ENCODE data around the gene KLHL18.
"Not testable (repeated sequence)": the region's sequence is repeated elsewhere in the genome, so short reads cannot be mapped to it uniquely, and the experiment has no call there.

The KLHL18 gene

DNA sequence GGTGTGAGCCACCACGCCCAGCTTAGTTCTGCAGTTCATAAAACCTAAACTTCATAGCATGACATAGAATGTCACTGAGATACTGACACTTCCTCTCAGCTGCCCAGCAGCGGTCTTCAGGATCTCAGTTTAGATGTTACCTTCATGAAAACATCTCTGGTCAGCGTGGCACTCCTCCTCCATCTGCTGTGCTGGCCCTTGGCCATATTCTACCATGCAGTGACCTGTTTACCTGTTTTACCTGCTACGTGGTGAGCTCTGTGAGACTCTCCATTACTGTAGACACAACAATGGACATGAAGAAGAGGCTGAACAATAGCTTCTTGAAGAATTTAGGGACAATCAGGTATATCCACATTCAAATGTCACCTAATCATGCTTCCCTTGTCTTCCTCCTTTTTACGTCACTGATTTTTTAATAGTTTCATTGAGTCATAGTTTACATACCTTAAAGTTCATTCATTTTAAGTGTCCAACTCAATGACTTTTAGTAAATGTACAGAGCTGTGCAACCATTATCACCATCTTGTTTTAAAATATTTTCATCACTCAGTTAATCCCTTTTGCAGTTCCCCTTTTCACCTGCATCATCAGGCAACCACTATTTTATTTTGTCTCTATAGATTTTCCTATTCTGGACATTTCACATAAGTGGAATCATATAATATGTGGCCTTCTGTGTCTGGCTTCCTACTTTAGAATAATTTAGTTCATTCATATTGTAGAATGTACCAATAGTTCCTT lies 65.8 kb downstream of the KLHL18 start:
- no peak for TF ChIP-seq ZNF274 (IDR thresholded peaks at IDR 0.05; ENCODE audit: low read depth, low read length)
- no peak overlapping the region for H3K4me3 ChIP-seq (ENCODE audit: low read length)

DNA sequence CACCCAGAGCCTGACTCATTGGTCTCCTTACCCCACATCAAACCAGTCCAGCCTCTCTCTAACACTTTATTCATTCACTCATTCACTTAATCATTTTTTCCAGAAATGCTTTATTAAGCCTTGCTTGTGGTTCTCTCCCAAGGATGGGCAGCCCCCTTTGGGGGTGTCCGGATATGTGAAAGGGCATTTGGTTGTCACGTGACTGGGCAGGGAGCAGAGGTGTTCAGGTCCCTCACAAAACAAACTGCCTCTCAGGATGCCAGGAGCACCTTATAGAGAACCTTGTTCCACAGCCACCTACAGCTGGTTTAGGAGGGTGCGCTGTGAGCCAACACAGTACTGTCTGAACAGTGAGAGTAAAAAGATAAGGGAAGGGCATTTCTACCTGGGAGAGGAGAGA lies 72.3 kb downstream of the KLHL18 start:
- no peak for TF ChIP-seq ZNF274 (IDR thresholded peaks at IDR 0.05; ENCODE audit: low read depth, low read length)
- H3K4me3 ChIP-seq (ENCODE audit: low read length): no peak overlapping the region

DNA sequence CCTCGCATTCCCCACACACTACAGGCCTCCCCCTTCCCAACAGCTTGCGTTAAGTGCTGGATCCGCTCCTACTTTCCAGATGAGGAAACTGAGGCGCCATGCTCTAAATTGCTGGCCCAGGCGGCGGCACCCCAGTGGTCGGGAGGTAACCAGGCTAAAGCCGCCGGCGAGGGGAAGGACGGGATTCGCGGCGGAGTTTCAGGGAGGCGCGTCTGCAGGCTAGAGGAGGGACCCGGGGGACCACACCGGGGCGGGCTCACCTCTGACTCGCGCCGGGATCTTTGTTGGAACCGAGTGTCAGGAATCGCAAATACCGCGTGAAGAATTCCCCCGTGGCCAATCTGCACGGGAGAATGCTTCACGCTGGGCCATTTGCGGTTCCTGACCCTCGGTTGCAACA lies 73.5 kb downstream of the KLHL18 start:
- TF ChIP-seq ZNF274 (IDR thresholded peaks at IDR 0.05; ENCODE audit: low read depth, low read length): no peak
- H3K4me3 ChIP-seq (ENCODE audit: low read length): no peak overlapping the region

DNA sequence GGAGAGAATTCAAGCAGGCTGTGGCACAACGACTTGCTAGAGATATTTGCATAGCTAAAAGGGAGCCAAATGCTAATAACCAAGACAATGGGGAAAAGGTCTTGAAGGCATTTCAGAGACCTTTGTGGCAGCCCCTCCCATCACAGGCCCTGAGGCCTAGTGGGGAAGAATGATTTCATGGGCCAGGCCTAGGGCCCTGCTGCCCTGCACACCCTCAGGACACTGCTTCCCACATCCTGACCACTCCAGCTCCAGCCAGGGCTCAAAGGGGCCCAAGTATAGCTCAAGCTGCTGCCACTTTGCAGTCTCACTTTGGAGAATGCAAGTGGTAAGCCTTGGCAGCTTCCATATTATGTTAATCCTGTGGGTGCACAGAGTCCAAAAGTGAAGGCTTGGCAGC lies 76.6 kb downstream of the KLHL18 start:
- no peak overlapping the region for H3K4me3 ChIP-seq (ENCODE audit: low read length)
- no peak for TF ChIP-seq ZNF274 (IDR thresholded peaks at IDR 0.05; ENCODE audit: low read depth, low read length)

DNA sequence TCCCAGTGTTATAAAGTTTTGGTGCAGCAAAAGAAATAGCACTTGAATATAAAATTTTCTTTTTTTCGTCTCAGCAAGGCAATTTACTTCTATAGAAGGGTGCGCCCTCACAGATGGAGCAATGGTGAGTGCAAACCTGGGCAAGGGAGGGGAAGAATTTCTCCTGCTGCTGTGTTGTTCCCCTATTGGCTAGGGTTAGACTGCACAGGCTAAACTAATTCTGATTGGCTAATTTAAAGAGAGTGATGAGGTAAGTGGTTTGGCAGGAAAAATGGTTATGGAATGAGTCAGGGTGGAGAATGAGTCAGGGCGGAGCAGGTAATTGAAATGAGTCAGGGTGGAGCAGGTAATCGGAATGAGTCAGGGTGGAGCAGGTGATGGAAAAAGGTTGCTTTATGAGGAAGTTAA lies 77.4 kb downstream of the KLHL18 start:
- H3K4me3 ChIP-seq (ENCODE audit: low read length): not testable (repeated sequence)

DNA sequence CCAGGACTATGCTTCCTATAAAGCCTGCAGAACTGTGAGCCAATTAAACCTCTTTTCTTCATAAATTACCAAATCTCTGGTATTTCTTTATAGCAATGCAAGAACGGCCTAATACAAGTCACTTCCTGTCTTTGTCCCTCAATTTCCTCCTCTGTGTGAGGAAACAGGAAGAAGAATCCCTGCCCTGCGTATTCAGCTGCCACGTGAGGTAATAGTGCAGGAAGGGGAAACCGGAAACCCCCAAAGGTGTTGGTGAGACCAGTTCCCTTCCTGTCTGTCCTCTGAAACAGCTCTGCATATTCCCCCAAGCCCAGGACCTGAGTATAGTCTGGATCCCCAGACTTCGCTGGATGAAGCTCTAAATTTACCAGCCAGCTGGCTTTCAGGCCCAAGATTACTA lies 80.0 kb downstream of the KLHL18 start:
- no peak for TF ChIP-seq ZNF274 (IDR thresholded peaks at IDR 0.05; ENCODE audit: low read depth, low read length)
- H3K4me3 ChIP-seq (ENCODE audit: low read length): no peak overlapping the region

DNA sequence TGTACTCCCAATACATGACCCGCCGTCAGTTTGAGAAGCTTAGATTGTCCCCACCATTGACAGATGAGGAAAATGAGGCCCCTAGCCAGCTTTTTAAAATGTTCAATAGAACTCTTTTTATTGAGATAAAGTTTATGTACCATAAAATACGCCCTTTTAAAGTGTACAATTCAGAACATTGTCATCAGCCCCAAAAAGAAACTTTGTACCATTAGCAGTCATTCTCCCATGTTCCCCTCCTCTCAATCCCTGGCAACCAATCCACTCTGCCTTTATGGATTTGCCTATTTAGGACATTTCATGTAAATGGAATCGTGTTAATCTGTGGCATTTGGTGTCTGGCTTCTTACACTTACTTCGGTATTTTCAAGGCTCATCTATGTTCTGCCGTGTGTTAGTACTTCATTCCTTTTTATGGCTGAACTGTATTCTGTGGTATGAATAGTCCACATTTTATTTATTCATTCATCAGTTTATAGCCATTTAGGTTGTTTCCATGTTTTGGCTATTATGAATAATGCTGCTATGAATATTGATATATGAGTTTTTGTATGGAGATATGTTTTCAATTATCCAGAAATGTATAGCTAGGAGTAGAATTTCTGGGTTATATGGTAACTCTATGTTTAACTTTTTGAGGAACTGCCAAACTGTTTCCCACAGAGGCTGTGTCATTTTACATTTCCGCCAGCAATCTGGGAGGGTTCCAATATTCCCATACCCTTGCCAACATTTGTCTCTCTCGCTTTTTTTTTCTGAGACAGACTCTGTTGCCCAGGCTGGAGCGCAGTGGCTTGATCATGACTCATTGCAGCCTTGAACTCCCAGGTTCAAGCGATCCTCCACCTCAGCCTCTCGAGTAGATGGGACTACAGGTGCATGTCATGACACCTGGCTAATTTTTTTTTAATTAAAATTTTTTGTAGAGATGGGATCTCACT lies 82.7 kb downstream of the KLHL18 start:
- no peak overlapping the region for H3K4me3 ChIP-seq (ENCODE audit: low read length)
- TF ChIP-seq ZNF274 (IDR thresholded peaks at IDR 0.05; ENCODE audit: low read depth, low read length): no peak

DNA sequence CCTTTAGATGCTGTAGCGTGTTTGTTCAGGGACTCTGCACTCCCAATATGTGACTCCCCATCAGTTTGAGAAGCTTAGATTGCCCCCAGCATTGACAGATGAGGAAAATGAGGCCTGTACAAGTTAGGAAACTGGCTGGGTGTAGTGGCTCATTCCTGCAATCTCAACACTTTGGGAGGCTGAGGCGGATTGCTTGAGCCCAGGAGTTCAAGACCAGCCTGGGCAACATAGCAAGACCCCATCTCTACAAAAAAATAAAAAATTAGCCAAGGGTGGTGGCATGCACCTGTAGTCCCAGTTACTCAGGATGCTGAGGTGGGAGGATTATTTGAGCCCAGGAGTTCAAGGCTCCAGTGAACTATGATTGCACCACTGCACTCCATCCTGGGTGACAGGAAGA lies 84.1 kb downstream of the KLHL18 start:
- H3K4me3 ChIP-seq (ENCODE audit: low read length): no peak overlapping the region
- TF ChIP-seq ZNF274 (IDR thresholded peaks at IDR 0.05; ENCODE audit: low read depth, low read length): no peak

DNA sequence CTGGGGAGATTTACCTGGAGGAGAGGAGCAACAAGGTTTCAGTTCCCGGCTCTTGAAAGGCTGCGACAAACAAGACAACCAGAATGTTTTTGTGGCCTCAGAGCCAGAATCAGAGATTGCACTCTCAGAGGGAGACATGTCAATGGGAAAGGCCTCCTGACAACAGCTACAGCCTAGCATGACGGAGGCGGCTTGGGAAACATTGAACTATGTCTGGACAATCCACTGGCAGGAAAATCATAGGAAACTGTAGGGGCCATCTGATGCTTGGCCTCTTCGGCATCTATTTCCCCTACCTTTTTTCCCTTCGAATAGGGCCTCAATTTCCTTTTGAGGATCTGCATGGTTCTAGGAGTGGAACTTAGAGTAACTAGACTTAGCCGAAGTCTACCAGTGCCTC lies 84.9 kb downstream of the KLHL18 start:
- TF ChIP-seq ZNF274 (IDR thresholded peaks at IDR 0.05; ENCODE audit: low read depth, low read length): no peak
- no peak overlapping the region for H3K4me3 ChIP-seq (ENCODE audit: low read length)

DNA sequence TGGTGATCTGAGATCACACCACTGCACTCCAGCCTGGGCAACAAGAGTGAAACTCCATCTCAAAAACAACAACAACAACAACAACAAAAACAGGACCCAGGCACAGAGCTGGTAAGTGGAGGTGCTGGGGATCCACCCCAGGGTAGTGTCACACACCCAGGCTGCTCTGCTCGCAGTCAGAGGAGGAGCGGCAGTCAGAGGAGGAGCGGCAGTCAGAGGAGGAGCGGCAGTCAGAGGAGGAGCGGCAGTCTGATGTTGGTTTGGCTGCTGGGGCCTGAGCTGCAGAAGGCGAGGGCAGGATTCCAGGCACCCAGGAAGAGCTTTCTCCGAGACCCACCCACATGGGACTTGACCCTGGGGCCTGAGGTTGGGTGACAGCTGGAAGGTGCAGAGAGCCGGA lies 87.3 kb downstream of the KLHL18 start:
- H3K4me3 ChIP-seq (ENCODE audit: low read length): not testable (repeated sequence)

DNA sequence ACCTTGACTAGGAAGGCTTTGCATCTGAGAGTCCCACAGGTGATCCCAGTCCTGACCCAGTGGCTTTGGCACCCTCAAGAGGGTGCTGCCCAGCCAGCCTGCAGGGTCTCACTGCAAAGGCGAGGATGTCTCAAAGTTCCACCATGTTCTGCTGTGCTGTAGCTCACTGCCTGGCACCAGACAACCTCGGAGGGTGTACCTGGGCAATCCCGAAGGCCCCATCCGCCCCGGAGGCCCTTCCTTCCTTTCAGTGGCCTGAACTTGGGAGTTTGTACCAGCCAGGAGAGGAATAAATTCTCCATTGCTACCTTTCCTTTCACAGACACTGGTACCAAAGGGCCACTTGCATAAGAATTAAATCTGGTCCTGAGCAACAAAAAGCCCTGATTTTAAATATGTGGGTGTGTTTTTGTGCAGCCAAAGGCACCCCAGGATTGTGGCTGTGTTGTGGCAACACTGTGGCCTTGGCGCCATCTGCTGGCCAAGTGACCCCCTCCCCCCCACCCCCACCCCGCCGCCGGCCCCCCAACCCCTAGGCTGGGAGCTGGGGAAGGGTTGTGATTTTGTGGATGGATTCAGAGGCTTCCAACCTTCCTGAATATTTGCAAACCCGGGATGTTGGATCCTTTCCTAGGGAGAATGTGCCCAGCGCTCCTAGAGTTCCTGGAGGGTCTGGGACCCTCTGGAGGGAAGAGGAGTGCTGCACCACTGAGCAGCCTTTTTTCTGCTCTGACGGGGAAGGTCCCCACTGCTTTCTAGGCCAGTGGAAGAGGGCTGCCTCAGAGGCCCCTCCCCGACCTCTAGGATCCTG lies 88.3 kb downstream of the KLHL18 start:
- TF ChIP-seq ZNF274 (IDR thresholded peaks at IDR 0.05; ENCODE audit: low read depth, low read length): no peak
- no peak overlapping the region for H3K4me3 ChIP-seq (ENCODE audit: low read length)

DNA sequence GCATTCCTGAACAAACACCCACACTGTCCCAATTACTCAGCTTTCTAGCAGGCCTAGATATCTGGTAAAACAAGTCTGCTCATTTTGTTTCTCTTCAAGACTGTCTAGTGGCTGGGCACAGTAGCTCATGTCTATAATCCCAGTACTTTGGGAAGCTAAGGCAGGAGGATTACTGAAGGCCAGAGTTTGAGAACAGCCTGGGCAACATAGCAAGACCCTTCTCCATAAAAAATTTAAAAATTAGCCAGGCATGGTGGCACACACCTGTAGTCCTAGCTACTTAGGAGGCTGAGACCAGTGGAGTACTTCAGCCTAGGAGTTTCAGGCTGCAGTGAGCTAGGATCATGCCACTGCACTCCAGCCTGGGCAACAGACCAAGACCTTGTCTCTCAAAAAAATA lies 91.8 kb downstream of the KLHL18 start:
- H3K4me3 ChIP-seq (ENCODE audit: low read length): no peak overlapping the region
- TF ChIP-seq ZNF274 (IDR thresholded peaks at IDR 0.05; ENCODE audit: low read depth, low read length): no peak

DNA sequence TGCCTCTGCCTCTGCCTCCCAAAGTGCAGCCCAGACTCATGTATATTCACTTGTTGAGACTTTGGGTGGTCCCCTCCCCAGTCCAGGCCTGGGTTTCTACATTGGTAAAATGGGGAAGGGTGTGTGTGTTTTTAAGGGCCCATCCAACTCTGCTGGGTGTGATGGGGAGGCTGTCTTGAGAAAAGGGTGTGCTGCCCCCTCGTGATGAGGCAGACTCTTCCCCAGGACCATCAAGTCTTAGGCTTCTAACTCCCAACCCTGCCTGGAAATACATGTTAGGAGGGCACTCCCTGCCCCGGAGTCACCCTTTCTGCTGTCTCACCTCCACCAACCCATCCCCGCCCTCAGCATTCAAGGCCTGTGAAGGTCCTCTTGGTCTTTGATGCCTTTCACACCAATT lies 93.6 kb downstream of the KLHL18 start:
- H3K4me3 ChIP-seq (ENCODE audit: low read length): no peak overlapping the region
- no peak for TF ChIP-seq ZNF274 (IDR thresholded peaks at IDR 0.05; ENCODE audit: low read depth, low read length)

DNA sequence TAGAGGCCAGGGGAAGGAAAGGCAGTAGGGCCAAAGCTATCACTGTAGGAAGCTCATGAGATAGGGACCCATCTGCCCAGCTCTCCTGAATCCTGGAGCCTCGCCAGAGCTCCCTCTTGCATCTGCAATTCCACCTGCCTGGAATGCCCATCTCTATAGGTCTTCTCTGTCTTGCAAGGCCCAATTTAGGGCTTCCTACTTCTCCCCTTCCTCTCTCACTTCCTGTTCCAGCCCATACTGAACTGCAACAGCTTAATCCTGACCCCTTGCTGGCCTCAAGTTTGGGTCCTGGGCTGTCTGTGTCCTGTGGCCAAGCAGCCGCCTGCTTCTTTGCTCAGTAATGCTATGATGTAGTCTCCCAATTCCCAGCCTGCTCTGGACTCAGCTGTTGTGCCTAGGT lies 94.4 kb downstream of the KLHL18 start:
- TF ChIP-seq ZNF274 (IDR thresholded peaks at IDR 0.05; ENCODE audit: low read depth, low read length): no peak

More for the DNA sequence above, 94.4 kb downstream of the KLHL18 start:
- no peak overlapping the region for H3K4me3 ChIP-seq (ENCODE audit: low read length)
